Measurements from ENCODE around the gene PRR22. TPM values are rescaled to one million over a fixed set of nuclear protein-coding genes. Genes with fewer than 3 reads are reported as not detected.

PRR22 gene
- total RNA-seq, 1 donor from 2014 or later = 0.53 TPM

DNA sequence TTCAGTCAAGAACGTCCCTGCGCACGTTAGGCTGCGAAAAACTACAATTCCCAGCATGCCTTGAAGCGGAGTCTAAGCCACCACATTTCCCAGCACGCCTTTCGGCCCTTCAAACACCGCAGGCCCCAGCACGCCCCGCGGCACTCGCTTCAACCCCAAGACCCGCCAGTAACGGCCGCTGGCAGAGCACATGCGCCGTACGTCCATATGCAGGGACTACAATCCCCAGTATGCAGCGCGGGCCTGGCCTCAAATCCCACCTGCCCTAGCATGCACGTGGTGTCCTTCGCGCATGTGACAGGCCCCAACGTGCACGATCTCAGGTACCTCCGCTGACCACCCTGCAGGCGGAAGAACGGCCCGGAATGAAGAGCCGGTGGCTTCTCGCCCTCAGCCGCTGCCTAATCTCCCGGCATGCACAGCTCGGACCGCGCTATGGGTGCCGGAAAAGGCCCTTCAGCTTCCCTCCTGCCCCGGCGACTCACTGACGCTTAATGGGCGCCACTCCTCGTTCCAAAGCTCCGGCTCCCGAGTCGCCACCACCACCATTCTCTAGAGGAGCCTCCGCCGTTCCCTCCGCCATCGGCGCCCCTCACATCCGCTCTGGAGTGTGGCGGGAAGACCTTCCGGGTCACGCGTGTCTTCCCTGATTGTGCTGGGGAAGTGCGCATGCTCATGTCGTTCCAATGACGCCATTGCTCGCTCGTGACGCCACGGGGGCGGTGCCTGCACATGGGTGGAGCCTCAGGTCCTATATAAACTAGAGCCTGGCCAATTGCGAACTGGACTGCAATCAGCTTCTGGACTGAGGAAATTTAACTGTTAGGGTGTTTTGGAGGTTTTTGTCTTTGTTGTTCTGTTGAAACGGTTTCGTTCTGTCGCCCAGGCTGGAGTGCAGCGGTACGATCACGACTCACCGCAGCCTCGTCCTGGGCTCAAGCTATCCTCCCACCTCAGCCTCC, 6.3 kb upstream of the PRR22 start, which contains the start of gene DUS3L:
TSS of gene DUS3L (minus strand) at position 605 of the 962 bp plus-strand sequence. CDS start at position 583, 22 bp downstream.
- TF ChIP-seq, protein P1, sequence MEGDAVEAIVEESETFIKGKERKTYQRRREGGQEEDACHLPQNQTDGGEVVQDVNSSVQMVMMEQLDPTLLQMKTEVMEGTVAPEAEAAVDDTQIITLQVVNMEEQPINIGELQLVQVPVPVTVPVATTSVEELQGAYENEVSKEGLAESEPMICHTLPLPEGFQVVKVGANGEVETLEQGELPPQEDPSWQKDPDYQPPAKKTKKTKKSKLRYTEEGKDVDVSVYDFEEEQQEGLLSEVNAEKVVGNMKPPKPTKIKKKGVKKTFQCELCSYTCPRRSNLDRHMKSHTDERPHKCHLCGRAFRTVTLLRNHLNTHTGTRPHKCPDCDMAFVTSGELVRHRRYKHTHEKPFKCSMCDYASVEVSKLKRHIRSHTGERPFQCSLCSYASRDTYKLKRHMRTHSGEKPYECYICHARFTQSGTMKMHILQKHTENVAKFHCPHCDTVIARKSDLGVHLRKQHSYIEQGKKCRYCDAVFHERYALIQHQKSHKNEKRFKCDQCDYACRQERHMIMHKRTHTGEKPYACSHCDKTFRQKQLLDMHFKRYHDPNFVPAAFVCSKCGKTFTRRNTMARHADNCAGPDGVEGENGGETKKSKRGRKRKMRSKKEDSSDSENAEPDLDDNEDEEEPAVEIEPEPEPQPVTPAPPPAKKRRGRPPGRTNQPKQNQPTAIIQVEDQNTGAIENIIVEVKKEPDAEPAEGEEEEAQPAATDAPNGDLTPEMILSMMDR (IDR thresholded peaks at IDR 0.05; ENCODE audit: insufficient read depth, low read length, severe bottlenecking) = no peak
- FAIRE-seq (peak; percentile 99), DNase-seq (ENCODE audit: low read depth) (peak; percentile 98)
- H3K27me3 ChIP-seq (ENCODE audit: control insufficient read depth, insufficient read depth, low read length) = no peaks in the 10 kb centered on the region
- H3K36me3 ChIP-seq (ENCODE audit: control insufficient read depth, insufficient read depth, low read length) = peaks cover 29% of the 10 kb centered on the region
- H3K4me3 ChIP-seq (ENCODE audit: low read depth, low read length) = peak within 1 kb of the TSS; percentile 93

DNA sequence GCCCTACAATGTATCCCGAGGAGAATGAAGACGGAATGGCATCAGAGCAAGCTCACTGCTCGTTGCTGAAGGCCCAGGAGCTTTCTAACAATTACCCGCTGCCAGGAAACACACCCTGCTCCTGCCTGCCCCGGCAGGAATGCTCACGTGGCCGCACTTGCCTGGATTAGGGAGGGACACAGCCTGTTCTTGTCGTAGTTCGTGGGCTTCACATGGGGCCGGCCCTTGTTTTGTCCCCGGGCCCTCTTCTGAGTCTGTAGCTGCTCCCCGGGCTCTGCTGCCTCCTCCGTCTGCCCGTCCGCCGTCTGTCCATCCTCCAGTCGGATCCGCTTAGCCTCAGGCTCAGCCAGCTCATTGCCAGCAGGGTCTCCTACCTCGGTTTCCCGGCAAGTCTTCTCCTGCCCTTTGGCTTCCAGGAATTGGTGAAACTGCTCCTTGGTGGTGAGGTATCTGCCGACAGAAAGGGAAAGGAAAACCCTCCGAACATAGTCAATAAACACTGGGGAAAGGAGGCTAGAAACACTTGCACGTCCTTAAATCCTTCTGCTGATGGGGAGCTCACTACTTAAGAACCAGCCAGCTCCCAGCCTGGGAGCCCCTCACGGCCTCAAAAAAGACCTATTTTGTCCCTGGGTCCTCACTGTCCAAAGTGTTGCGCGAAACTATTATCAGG, 5.5 kb upstream of the PRR22 start:
- FAIRE-seq (peak; percentile 88), DNase-seq (ENCODE audit: low read depth) (peak; percentile 59)
- TF ChIP-seq, protein P1 (IDR thresholded peaks at IDR 0.05; ENCODE audit: insufficient read depth, low read length, severe bottlenecking) = no peak
- peaks cover 32% of the 10 kb centered on the region for H3K36me3 ChIP-seq (ENCODE audit: control insufficient read depth, insufficient read depth, low read length)
- H3K4me3 ChIP-seq (ENCODE audit: low read depth, low read length) = peak overlapping the region; percentile 93
- no peaks in the 10 kb centered on the region for H3K27me3 ChIP-seq (ENCODE audit: control insufficient read depth, insufficient read depth, low read length)

DNA sequence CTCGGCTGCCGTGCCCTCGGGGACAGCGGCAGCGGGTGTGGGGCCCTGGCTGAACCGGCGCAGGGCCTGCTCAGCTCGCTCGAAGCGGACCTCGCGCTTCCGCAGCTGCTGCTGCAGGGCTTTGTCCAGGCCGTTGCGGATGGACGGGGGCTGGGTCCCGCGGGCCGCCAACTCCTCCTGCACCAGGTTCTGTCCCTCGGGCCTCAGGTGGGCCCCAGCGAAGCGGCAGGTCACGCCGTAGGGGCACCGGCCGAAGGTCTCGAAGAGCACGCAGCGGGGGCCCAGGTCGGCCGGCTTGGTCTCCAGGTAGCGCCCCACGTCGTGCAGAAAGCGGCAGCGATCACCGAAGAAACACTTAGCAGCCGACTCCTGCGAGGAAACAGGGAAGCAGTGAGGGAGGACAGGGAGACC, 4.8 kb upstream of the PRR22 start:
- TF ChIP-seq, protein P1 (IDR thresholded peaks at IDR 0.05; ENCODE audit: insufficient read depth, low read length, severe bottlenecking) = no peak
- Histone ChIP-seq H3K36me3 (ENCODE audit: control insufficient read depth, insufficient read depth, low read length) (peaks cover 34% of the 10 kb centered on the region), H3K4me3 (ENCODE audit: low read depth, low read length) (no peak overlapping the region), H3K27me3 (ENCODE audit: control insufficient read depth, insufficient read depth, low read length) (no peaks in the 10 kb centered on the region)
- FAIRE-seq (no peak), DNase-seq (ENCODE audit: low read depth) (no peak)

DNA sequence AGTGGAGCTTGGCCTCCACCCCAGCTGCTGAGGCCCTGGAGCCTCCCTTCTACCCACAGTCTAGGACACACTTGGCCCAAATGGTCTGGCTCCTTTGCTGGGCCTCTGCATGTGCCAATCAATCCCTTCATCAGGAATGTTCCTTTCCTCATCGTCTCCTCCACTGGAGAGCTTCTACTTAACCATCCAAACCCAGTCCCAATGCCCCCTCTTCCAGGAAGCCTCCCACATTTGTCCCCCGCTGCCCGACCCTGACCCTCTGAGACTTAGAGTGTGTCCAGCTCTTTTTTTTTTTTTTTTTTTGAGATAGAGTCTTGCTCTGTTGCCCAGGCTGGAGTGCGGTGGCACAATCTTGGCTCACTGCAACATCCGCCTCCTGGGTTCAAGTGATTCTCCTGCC, 3.9 kb upstream of the PRR22 start:
- DNase-seq (ENCODE audit: low read depth) = no peak
- FAIRE-seq = no peak
- Histone ChIP-seq H3K27me3 (ENCODE audit: control insufficient read depth, insufficient read depth, low read length) (no peaks in the 10 kb centered on the region), H3K4me3 (ENCODE audit: low read depth, low read length) (no peak overlapping the region), H3K36me3 (ENCODE audit: control insufficient read depth, insufficient read depth, low read length) (peaks cover 36% of the 10 kb centered on the region)
- TF ChIP-seq, protein P1 (IDR thresholded peaks at IDR 0.05; ENCODE audit: insufficient read depth, low read length, severe bottlenecking) = no peak

DNA sequence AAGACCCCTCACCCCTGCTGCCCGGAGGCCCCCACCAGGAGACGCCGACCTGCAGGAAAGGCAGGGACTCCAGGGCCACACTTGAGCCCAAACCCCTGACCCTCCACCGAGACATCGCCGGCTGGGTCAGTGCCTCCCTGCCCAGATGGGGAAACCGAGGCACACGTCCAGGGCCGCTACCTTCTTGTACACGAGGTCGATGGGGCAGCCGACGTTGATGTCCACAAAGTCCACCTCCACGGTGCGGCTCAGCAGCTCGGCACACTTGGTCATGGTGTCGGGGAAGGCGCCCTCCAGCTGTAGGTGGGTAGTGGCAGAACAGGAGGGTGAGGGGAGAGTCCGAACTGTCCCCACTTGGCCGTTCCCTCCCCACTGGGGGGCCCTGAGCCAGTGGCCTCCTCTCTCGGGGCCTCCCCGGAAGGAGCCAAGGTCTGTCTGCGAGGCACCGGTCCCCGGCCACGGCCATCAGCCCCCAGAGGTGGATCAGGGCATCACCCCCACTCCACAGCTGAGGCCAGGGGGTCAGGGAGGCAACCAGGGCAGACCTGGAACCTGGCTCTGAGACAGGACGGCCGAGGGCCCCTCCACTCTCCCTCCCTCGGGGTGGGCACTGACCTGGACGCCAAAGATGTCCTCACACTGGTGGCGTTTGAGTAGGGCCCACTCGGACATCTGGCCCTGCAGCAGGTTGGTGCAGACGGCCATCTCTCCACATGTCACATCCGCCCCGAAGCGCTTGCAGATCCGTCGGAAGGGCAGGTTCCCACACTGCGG, 3.0 kb upstream of the PRR22 start:
- Histone ChIP-seq H3K36me3 (ENCODE audit: control insufficient read depth, insufficient read depth, low read length) (peaks cover 36% of the 10 kb centered on the region), H3K27me3 (ENCODE audit: control insufficient read depth, insufficient read depth, low read length) (no peaks in the 10 kb centered on the region), H3K4me3 (ENCODE audit: low read depth, low read length) (no peak overlapping the region)
- TF ChIP-seq, protein P1 (IDR thresholded peaks at IDR 0.05; ENCODE audit: insufficient read depth, low read length, severe bottlenecking) = no peak
- no peak for FAIRE-seq
- no peak for DNase-seq (ENCODE audit: low read depth)
